Measurements from ENCODE around the gene ARSA.
A peak's percentile ranks its signal among the peaks of the same experiment; 100 is the strongest.
"Not testable (repeated sequence)": the region's sequence is repeated elsewhere in the genome, so short reads cannot be mapped to it uniquely, and the experiment has no call there.

Gene ARSA

GRCh38 chr22:50654664-50655063 lies 26.7 kb upstream of the ARSA start:
- DNase-seq (ENCODE audit: low spot score), result not testable (repeated sequence)

GRCh38 chr22:50653256-50653655 lies 25.3 kb upstream of the ARSA start:
- no peak for DNase-seq (ENCODE audit: low spot score)

- not testable (repeated sequence) for DNase-seq (ENCODE audit: low spot score)
These were observed 15.8 kb upstream of the ARSA start for GRCh38 chr22:50643821-50644101.

GRCh38 chr22:50643021-50643820 lies 15.3 kb upstream of the ARSA start:
- DNase-seq (ENCODE audit: low spot score), result not testable (repeated sequence)

- peak; percentile 71 for DNase-seq (ENCODE audit: low spot score)
These were observed 14.0 kb upstream of the ARSA start for GRCh38 chr22:50641696-50642607.

GRCh38 chr22:50640857-50641647 lies 13.1 kb upstream of the ARSA start:
- DNase-seq (ENCODE audit: low spot score), result no peak

GRCh38 chr22:50640296-50640695 lies 12.3 kb upstream of the ARSA start:
- DNase-seq (ENCODE audit: low spot score), result not testable (repeated sequence)

- DNase-seq (ENCODE audit: low spot score), result no peak
These were observed 7.6 kb upstream of the ARSA start for GRCh38 chr22:50635591-50635990.

GRCh38 chr22:50633771-50634170 lies 5.8 kb upstream of the ARSA start:
- DNase-seq (ENCODE audit: low spot score), result no peak

GRCh38 chr22:50633086-50633485 lies 5.1 kb upstream of the ARSA start:
- DNase-seq (ENCODE audit: low spot score), result no peak

- no peak for DNase-seq (ENCODE audit: low spot score)
These were observed 2.4 kb upstream of the ARSA start for GRCh38 chr22:50630376-50630775.

- no peak for DNase-seq (ENCODE audit: low spot score)
These were observed 687 bp upstream of the ARSA start for GRCh38 chr22:50628543-50629134.

- no peak for DNase-seq (ENCODE audit: low spot score)
These were observed 906 bp downstream of the ARSA start for GRCh38 chr22:50626850-50627641.

GRCh38 chr22:50626314-50626849 lies 1.6 kb downstream of the ARSA start:
- no peak for DNase-seq (ENCODE audit: low spot score)

GRCh38 chr22:50625568-50626313 lies 2.2 kb downstream of the ARSA start:
- no peak for DNase-seq (ENCODE audit: low spot score)

GRCh38 chr22:50625131-50625567 lies 2.8 kb downstream of the ARSA start:
- DNase-seq (ENCODE audit: low spot score), result no peak

GRCh38 chr22:50624347-50625130 lies 3.4 kb downstream of the ARSA start:
- no peak for DNase-seq (ENCODE audit: low spot score)

GRCh38 chr22:50622723-50623327 lies 5.1 kb downstream of the ARSA start:
- no peak for DNase-seq (ENCODE audit: low spot score)

Measured in Ammon's horn (tissue), 1 donor.